Activated CD8-positive, alpha-beta memory T cell treated with anti-CD3 and anti-CD28 coated beads, Interleukin-2, amount 10 ng/mL, durations not matched to agents 7 days and 5 days (primary cell): Measurements from ENCODE around the gene SYT2. TPM values are rescaled to one million over a fixed set of nuclear protein-coding genes. Genes with fewer than 3 reads are reported as not detected.

Source experiments
- ATAC-seq: fragments of 150-1000 bp; cut with Tn5 transposase; one replicate; pipeline ENCODE4 v1.10.0; 2021; ENCODE audit warnings: moderate library complexity
- CTCF ChIA-PET: fragments of 350-600 bp; sonication (Branson Sonifier 250); formaldehyde crosslinking; loops from one replicate; lab custom pipeline; 2021; ENCODE audit warnings: antibody characterized with exemption; lab: Charles Lee
- DNase-seq: peaks from one replicate; pipeline ENCODE4 v3.0.0-alpha.2; 2020
- H3K27ac Mint-ChIP-seq: one replicate; pipeline ENCODE4 v1.8.0; 2021; ENCODE audit warnings: mild to moderate bottlenecking, mixed read lengths
- H3K27me3 Mint-ChIP-seq: one replicate; pipeline ENCODE4 v1.8.0; 2021; ENCODE audit warnings: mixed read lengths
- H3K36me3 Mint-ChIP-seq: one replicate; pipeline ENCODE4 v1.8.0; 2021; ENCODE audit warnings: mild to moderate bottlenecking, mixed read lengths
- H3K4me1 Mint-ChIP-seq: one replicate; pipeline ENCODE4 v1.8.0; 2021; ENCODE audit warnings: mixed read lengths
- H3K4me3 Mint-ChIP-seq: one replicate; pipeline ENCODE4 v1.8.0; 2021; ENCODE audit warnings: mild to moderate bottlenecking, moderate library complexity, mixed read lengths
- H3K9me3 Mint-ChIP-seq: one replicate; pipeline ENCODE4 v1.8.0; 2022; ENCODE audit warnings: low read depth, mixed read lengths
- total RNA-seq, 2 experiments: library from RNA; stranded (reverse); gene quantifications; one replicate each; pipeline ENCODE4 v1.2.3, GENCODE V29; 2021

The SYT2 gene
- total RNA-seq, 2 experiments from 2014 or later = not detected

- no peak for ATAC-seq
- Mint-ChIP-seq H3K9me3 (no peaks in the 10 kb centered on the region), H3K27ac (no peak overlapping the region), H3K4me3 (no peak overlapping the region), H3K27me3 (peaks cover 70% of the 10 kb centered on the region), H3K36me3 (no peaks in the 10 kb centered on the region), H3K4me1 (peaks cover 8% of the 10 kb centered on the region)
- CTCF ChIA-PET = interaction anchor here (0.9 to 1.2 kb wide), 3 partner anchors 12 to 507 kb away, joined by 3 to 4 read pairs (median 3); no protein-coding TSS in a partner anchor
- no peak for DNase-seq
Measured at GRCh38 chr1:202700061-202700460, 10.2 kb downstream of the SYT2 start.

GRCh38 chr1:202698276-202698675, 12.0 kb downstream of the SYT2 start:
- Mint-ChIP-seq H3K27me3 (peaks cover 60% of the 10 kb centered on the region), H3K4me1 (peaks cover 8% of the 10 kb centered on the region), H3K4me3 (no peak overlapping the region), H3K36me3 (no peaks in the 10 kb centered on the region), H3K9me3 (no peaks in the 10 kb centered on the region), H3K27ac (no peak overlapping the region)
- CTCF ChIA-PET = interaction anchor here (0.9 kb wide), 1 partner anchor 22 kb away, joined by 3 read pairs; no protein-coding TSS in a partner anchor
- no peak for DNase-seq
- ATAC-seq = peak; percentile 20

- ATAC-seq (no peak), DNase-seq (no peak)
- Mint-ChIP-seq H3K27ac (no peak overlapping the region), H3K36me3 (no peaks in the 10 kb centered on the region), H3K4me1 (peaks cover 8% of the 10 kb centered on the region), H3K27me3 (peaks cover 56% of the 10 kb centered on the region), H3K9me3 (no peaks in the 10 kb centered on the region), H3K4me3 (no peak overlapping the region)
- CTCF ChIA-PET = interaction anchor here (0.9 to 1.5 kb wide), 2 partner anchors 10 to 155 kb away, joined by 3 to 4 read pairs; no protein-coding TSS in a partner anchor
Measured at GRCh38 chr1:202697038-202697437, 13.2 kb downstream of the SYT2 start.

GRCh38 chr1:202694314-202694713, 15.9 kb downstream of the SYT2 start:
- Mint-ChIP-seq H3K9me3 (no peaks in the 10 kb centered on the region), H3K4me3 (no peak overlapping the region), H3K36me3 (no peaks in the 10 kb centered on the region), H3K27me3 (peaks cover 42% of the 10 kb centered on the region), H3K27ac (no peak overlapping the region), H3K4me1 (peaks cover 8% of the 10 kb centered on the region)
- ATAC-seq (no peak), DNase-seq (no peak)
- CTCF ChIA-PET = no interaction called here

GRCh38 chr1:202692959-202693555, 17.2 kb downstream of the SYT2 start:
- DNase-seq (peak; percentile 81), ATAC-seq (peak; percentile 77)
- Mint-ChIP-seq H3K4me3 (no peak overlapping the region), H3K9me3 (no peaks in the 10 kb centered on the region), H3K27me3 (peaks cover 37% of the 10 kb centered on the region), H3K4me1 (peaks cover 1% of the 10 kb centered on the region), H3K27ac (no peak overlapping the region), H3K36me3 (no peaks in the 10 kb centered on the region)
- CTCF ChIA-PET = interaction anchor here (0.9 to 1.1 kb wide), 3 partner anchors 10 to 23 kb away, joined by 3 to 4 read pairs (median 3); no protein-coding TSS in a partner anchor

GRCh38 chr1:202691816-202692215, 18.4 kb downstream of the SYT2 start:
- peaks cover 28% of the 10 kb centered on the region for H3K27me3 Mint-ChIP-seq
- CTCF ChIA-PET = no interaction called here

DNA sequence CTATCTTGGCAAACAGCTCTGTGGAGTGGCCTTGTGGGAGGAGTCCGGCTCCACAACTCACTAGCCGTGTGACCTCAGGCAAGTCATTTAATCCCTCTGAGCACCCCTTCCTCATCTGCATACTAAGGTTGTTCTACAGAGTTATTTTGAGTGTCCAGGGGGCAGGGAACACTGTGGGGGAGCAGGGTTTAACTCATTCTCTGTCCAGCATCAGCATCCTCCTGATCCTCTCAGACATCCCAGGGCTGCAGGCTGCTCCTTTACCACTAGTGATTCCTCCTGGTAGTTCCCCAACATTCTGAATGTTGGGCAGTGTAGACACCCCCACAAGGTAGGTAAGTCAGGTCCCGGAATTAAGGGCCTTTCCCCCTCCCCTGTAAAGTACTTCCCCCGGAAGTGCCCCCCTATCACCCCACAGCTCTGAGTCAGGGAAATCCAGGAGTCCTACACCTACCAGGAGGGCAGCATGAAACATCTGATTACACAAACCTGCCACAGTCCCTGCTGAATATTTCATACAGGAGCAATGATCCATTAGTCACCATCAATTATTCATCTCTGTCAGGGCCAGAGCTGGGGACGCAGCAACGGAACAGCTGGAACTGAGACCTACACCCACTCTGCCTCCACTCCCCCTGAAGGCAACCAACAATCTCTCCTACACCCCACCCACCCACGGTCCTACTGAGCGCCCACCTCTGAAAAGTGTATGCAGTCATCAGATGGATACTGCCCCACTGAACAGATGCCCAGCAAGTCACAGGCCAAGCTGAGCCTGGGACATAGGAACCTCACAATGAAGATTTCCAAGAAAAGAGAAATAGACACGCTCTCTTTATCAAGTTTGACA, 20.5 kb downstream of the SYT2 start:
- CTCF ChIA-PET = interaction anchor here (1.0 kb wide), 1 partner anchor 30 kb away, joined by 5 read pairs; no protein-coding TSS in a partner anchor
- H3K9me3 Mint-ChIP-seq = no peaks in the 10 kb centered on the region
- H3K4me3 Mint-ChIP-seq = no peak overlapping the region
- no peaks in the 10 kb centered on the region for H3K36me3 Mint-ChIP-seq
- H3K27ac Mint-ChIP-seq = no peak overlapping the region
- no peak for DNase-seq
- peaks cover 15% of the 10 kb centered on the region for H3K27me3 Mint-ChIP-seq
- no peaks in the 10 kb centered on the region for H3K4me1 Mint-ChIP-seq
- no peak for ATAC-seq

More at GRCh38 chr1:202691816-202692215, 18.4 kb downstream of the SYT2 start:
- H3K9me3 Mint-ChIP-seq = no peaks in the 10 kb centered on the region
- DNase-seq (no peak), ATAC-seq (no peak)
- H3K4me3 Mint-ChIP-seq = no peak overlapping the region
- no peak overlapping the region for H3K27ac Mint-ChIP-seq
- no peaks in the 10 kb centered on the region for H3K4me1 Mint-ChIP-seq
- H3K36me3 Mint-ChIP-seq = no peaks in the 10 kb centered on the region

DNA sequence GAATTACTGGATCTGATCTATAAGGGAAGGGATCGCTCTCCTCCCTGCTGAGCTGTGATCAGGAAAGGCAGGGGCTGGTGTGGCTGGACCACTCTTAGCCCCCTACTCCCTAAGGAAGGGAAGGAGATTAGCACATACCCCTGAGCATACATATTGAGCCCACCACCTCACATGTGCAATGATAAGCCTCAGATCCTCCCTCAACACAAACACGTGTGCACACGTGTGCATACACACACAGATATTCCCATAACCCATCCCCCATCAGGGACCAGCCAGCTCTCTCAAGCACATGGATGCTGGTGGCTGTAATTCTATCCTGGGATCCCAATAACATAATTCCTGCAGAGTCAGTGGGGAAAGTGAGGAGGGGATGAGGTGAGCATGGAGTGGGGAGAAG, 21.2 kb downstream of the SYT2 start:
- H3K36me3 Mint-ChIP-seq = no peaks in the 10 kb centered on the region
- CTCF ChIA-PET = interaction anchor here (1.0 kb wide), 1 partner anchor 31 kb away, joined by 5 read pairs; no protein-coding TSS in a partner anchor
- H3K4me1 Mint-ChIP-seq = no peaks in the 10 kb centered on the region
- H3K4me3 Mint-ChIP-seq = no peak overlapping the region
- ATAC-seq (no peak), DNase-seq (no peak)
- no peak overlapping the region for H3K27ac Mint-ChIP-seq
- peaks cover 19% of the 10 kb centered on the region for H3K27me3 Mint-ChIP-seq
- no peaks in the 10 kb centered on the region for H3K9me3 Mint-ChIP-seq

- ATAC-seq (no peak), DNase-seq (no peak)
- CTCF ChIA-PET = interaction anchor here (1.7 kb wide), 1 partner anchor 311 kb away, joined by 3 read pairs; no protein-coding TSS in a partner anchor
- Mint-ChIP-seq H3K9me3 (no peaks in the 10 kb centered on the region), H3K36me3 (no peaks in the 10 kb centered on the region), H3K27ac (no peak overlapping the region), H3K4me3 (no peak overlapping the region), H3K27me3 (peaks cover 20% of the 10 kb centered on the region), H3K4me1 (no peaks in the 10 kb centered on the region)
Measured at GRCh38 chr1:202688401-202688800, 21.9 kb downstream of the SYT2 start.

DNA sequence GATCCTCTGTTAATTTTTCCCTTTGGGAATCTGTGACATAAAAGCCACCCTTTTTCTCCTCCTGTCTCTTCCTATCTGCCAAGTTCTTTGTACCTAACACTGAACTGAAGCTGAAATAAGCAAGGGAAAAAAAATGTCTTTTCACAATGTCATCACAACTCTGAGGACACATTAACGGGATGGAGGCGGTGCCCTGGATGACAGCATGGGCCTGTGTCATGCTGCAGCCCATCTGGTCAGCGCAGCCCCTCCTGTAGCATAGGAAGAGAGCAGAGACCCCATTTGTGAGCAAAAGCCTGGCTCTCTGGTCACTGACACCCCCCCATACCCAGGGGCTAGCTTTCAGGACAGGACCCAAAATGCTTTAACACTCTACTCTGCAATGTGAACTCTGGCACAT, 22.5 kb downstream of the SYT2 start:
- Mint-ChIP-seq H3K27ac (no peak overlapping the region), H3K36me3 (no peaks in the 10 kb centered on the region), H3K27me3 (peaks cover 17% of the 10 kb centered on the region), H3K4me3 (no peak overlapping the region), H3K9me3 (no peaks in the 10 kb centered on the region), H3K4me1 (no peaks in the 10 kb centered on the region)
- no peak for DNase-seq
- ATAC-seq = no peak
- CTCF ChIA-PET = interaction anchor here (1.7 kb wide), 1 partner anchor 312 kb away, joined by 3 read pairs; no protein-coding TSS in a partner anchor

GRCh38 chr1:202687370-202687769, 22.9 kb downstream of the SYT2 start:
- no peak for DNase-seq
- CTCF ChIA-PET = interaction anchor here (1.4 to 1.7 kb wide), 2 partner anchors 10 to 312 kb away, joined by 3 to 4 read pairs; no protein-coding TSS in a partner anchor
- Mint-ChIP-seq H3K9me3 (no peaks in the 10 kb centered on the region), H3K4me1 (no peaks in the 10 kb centered on the region), H3K36me3 (no peaks in the 10 kb centered on the region), H3K27me3 (peaks cover 20% of the 10 kb centered on the region), H3K27ac (no peak overlapping the region), H3K4me3 (no peak overlapping the region)
- ATAC-seq = no peak

DNA sequence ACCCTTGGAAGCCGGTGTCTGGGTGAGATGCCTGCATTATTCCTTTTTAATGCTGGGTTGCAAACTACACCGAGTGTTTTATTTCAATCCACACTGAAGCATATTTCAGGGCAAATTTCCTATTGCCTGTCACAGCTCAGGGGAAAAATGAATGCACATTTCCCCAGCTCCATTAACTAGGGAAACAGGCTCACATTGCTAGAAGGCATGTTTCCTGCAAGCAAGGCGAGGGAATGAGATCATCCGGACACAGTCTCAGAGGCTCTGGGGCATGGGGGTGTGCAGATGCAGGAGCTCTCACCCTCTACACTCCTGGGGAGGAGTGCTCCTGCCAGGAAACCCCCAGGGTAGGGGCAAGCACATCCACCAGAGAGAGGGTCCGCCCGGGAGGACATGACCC, 24.6 kb downstream of the SYT2 start:
- peaks cover 23% of the 10 kb centered on the region for H3K27me3 Mint-ChIP-seq
- no peak for DNase-seq
- H3K9me3 Mint-ChIP-seq = no peaks in the 10 kb centered on the region
- H3K4me3 Mint-ChIP-seq = no peak overlapping the region
- no peaks in the 10 kb centered on the region for H3K4me1 Mint-ChIP-seq
- CTCF ChIA-PET = interaction anchor here (1.4 kb wide), 1 partner anchor 11 kb away, joined by 4 read pairs; no protein-coding TSS in a partner anchor
- ATAC-seq = no peak
- H3K36me3 Mint-ChIP-seq = no peaks in the 10 kb centered on the region
- H3K27ac Mint-ChIP-seq = no peak overlapping the region

DNA sequence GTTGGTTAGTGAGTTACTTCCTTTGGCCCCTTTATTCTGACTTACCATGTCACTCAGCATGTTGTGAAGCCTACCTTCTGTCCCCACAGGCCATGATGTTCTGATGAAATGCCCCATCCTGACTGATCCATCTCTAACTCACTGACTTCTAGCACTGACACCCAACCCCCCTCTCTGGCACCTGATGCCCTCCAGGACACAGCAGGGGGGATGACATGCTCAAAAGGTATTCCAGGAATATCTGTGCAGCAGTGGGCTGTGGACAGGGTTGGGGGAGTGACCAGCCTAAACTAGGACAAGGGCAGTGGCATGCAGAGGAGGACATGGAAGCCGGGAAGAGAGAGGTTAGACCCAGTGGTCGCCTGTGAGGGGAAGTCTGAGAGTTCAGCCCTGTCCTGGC, 25.5 kb downstream of the SYT2 start:
- no peaks in the 10 kb centered on the region for H3K4me1 Mint-ChIP-seq
- no peaks in the 10 kb centered on the region for H3K9me3 Mint-ChIP-seq
- H3K36me3 Mint-ChIP-seq = no peaks in the 10 kb centered on the region
- peaks cover 27% of the 10 kb centered on the region for H3K27me3 Mint-ChIP-seq
- no peak for DNase-seq
- no peak for ATAC-seq
- no peak overlapping the region for H3K27ac Mint-ChIP-seq
- CTCF ChIA-PET = no interaction called here
- H3K4me3 Mint-ChIP-seq = no peak overlapping the region
